Rectal smooth muscle tissue (tissue), 1 donor: ENCODE data around the gene SIK3.

Source experiments
- H3K27ac ChIP-seq: one replicate; pipeline ENCODE4 v1.7.0; 2013; ENCODE audit warnings: low read depth, low read length, inconsistent platforms
- H3K27me3 ChIP-seq: one replicate; pipeline ENCODE4 v1.7.0; 2013; ENCODE audit warnings: low read length; ENCODE audit not compliant: control insufficient read depth, insufficient read depth
- H3K36me3 ChIP-seq: one replicate; pipeline ENCODE4 v1.7.0; 2013; ENCODE audit warnings: low read length; ENCODE audit not compliant: control insufficient read depth, insufficient read depth
- H3K4me1 ChIP-seq: one replicate; pipeline ENCODE4 v1.7.0; 2013; ENCODE audit warnings: low read length; ENCODE audit not compliant: control insufficient read depth, insufficient read depth
- H3K4me3 ChIP-seq: one replicate; pipeline ENCODE4 v1.7.0; 2013; ENCODE audit warnings: low read length
- H3K9ac ChIP-seq: one replicate; pipeline ENCODE4 v1.7.0; 2013; ENCODE audit warnings: low read length

Gene SIK3

GRCh38 chr11:117097389-117098268, 599 bp downstream of the SIK3 start:
- H3K4me1 ChIP-seq = peaks cover 27% of the 10 kb centered on the region
- no peaks in the 10 kb centered on the region for H3K27me3 ChIP-seq
- H3K36me3 ChIP-seq = no peaks in the 10 kb centered on the region
- peak overlapping the region; percentile 86 for H3K4me3 ChIP-seq
- peak overlapping the region; percentile 98 for H3K27ac ChIP-seq
- H3K9ac ChIP-seq = peak overlapping the region; percentile 76

DNA sequence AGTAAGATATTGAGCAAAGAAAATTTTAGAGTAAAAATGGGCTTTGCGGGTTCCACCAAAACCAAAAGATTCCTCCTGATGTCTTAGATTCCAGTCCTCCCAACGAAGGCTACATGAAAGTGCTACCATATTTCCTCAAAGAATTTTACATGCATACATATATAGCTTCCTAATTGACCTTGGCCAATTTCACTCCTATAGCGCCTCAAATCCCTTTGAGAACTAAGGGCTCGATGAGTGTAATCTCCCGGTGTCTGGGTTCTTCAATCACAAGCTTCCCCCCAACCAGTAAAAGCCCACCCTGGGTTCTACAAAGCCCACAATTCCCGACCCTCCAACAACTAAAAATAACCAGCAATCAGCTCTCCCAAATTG, 1.2 kb downstream of the SIK3 start:
- Histone ChIP-seq H3K27ac (peak overlapping the region; percentile 98), H3K9ac (no peak overlapping the region)

GRCh38 chr11:117096201-117096991, 1.8 kb downstream of the SIK3 start:
- Histone ChIP-seq H3K27ac (peak overlapping the region; percentile 98), H3K4me3 (peak overlapping the region; percentile 86), H3K4me1 (peaks cover 27% of the 10 kb centered on the region)

More for the DNA sequence above, 1.2 kb downstream of the SIK3 start:
- Histone ChIP-seq H3K36me3 (no peaks in the 10 kb centered on the region), H3K27me3 (no peaks in the 10 kb centered on the region), H3K4me3 (peak overlapping the region; percentile 86), H3K4me1 (peaks cover 27% of the 10 kb centered on the region)

GRCh38 chr11:117095284-117096161, 2.7 kb downstream of the SIK3 start:
- Histone ChIP-seq H3K36me3 (no peaks in the 10 kb centered on the region), H3K27ac (peak overlapping the region; percentile 98), H3K9ac (no peak overlapping the region), H3K4me1 (peaks cover 29% of the 10 kb centered on the region), H3K27me3 (no peaks in the 10 kb centered on the region), H3K4me3 (peak overlapping the region; percentile 86)

More at GRCh38 chr11:117096201-117096991, 1.8 kb downstream of the SIK3 start:
- Histone ChIP-seq H3K27me3 (no peaks in the 10 kb centered on the region), H3K9ac (peak overlapping the region; percentile 5), H3K36me3 (no peaks in the 10 kb centered on the region)

DNA sequence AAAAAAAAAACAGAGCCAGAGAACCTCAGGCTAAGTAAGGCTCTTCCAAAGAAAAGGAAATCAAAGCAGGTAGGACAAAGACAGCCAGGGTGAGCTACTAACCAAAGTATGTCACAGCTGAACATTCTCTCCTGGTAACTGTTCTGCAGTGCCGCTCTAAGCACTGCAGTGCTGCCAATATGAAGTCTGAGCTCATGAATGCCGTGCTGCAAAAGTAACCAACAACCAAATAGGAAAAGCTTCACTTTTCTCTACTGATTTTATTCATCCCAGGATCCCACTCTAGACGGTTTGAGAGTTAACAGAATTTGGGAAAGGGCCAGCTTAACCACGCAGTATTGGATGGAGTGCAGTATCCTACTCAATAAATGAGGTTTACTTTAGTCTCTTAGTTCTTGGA, 3.5 kb downstream of the SIK3 start:
- no peak overlapping the region for H3K9ac ChIP-seq
- no peaks in the 10 kb centered on the region for H3K36me3 ChIP-seq
- H3K4me1 ChIP-seq = peaks cover 31% of the 10 kb centered on the region
- no peaks in the 10 kb centered on the region for H3K27me3 ChIP-seq
- H3K4me3 ChIP-seq = no peak overlapping the region
- H3K27ac ChIP-seq = peak overlapping the region; percentile 98

GRCh38 chr11:117092951-117093590, 5.2 kb downstream of the SIK3 start:
- peak overlapping the region; percentile 38 for H3K27ac ChIP-seq
- H3K4me1 ChIP-seq = peaks cover 24% of the 10 kb centered on the region
- no peak overlapping the region for H3K9ac ChIP-seq
- no peaks in the 10 kb centered on the region for H3K36me3 ChIP-seq
- no peak overlapping the region for H3K4me3 ChIP-seq
- no peaks in the 10 kb centered on the region for H3K27me3 ChIP-seq

DNA sequence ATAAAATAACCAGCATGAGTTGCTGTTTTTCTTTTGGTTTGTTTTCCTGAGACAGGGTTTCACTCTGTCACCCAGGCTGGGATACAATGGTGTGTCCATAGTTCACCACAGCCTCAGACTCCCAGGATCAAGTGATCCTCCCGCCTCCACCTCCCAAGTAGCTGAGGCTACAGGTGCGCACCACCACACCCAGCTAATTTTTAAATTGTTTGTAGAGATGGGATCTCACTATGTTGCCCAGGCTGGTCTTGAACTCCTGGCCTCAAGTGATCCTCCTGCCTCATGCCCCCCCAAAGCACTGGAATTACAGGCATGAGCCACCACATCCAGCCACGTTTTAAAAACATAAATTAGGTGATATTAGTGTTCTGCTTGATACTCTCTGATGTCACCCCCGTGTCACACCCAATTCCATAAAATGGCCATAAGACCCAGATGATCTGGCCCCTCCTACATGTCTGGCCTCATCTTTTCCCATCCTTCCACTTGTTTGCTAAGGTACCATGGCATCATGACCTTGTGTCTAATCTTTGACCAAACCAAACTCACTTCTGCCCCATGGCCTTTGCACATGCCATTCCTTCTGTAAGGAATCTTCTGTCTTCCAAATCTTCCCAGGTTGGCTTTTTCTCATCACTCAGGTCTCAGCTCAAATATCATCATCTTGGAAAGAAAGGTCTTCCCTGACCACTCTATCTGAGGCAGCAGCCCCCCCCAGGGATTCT, 6.3 kb downstream of the SIK3 start:
- Histone ChIP-seq H3K4me3 (no peak overlapping the region), H3K27ac (peak overlapping the region; percentile 38), H3K4me1 (peaks cover 24% of the 10 kb centered on the region), H3K9ac (no peak overlapping the region), H3K36me3 (no peaks in the 10 kb centered on the region), H3K27me3 (no peaks in the 10 kb centered on the region)

- Histone ChIP-seq H3K27me3 (no peaks in the 10 kb centered on the region), H3K27ac (no peak overlapping the region), H3K36me3 (no peaks in the 10 kb centered on the region), H3K9ac (no peak overlapping the region), H3K4me3 (no peak overlapping the region), H3K4me1 (peaks cover 10% of the 10 kb centered on the region)
Measured at GRCh38 chr11:117090111-117090706, 8.0 kb downstream of the SIK3 start.

DNA sequence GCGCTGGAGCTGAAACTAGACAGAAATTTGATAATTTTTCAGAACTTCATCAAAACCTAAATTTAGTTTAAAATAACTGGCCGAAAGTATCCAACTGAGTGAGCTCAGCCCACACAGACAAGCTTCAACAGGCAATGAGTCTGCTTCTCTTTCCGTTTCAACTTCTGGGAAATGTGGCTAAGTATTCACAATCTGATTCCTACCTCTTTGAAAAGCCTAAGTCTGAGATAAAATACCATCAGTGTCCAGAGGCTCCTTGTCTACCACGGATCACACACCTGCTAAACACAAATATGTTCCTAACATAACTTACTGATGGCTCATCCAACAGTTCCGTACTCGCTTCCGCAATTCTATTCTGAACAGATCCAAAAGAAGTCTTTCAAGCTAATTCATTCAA, 8.5 kb downstream of the SIK3 start:
- Histone ChIP-seq H3K9ac (no peak overlapping the region), H3K27ac (no peak overlapping the region), H3K27me3 (no peaks in the 10 kb centered on the region), H3K4me3 (no peak overlapping the region), H3K4me1 (peaks cover 9% of the 10 kb centered on the region), H3K36me3 (no peaks in the 10 kb centered on the region)

GRCh38 chr11:117087446-117087845, 10.8 kb downstream of the SIK3 start:
- no peak overlapping the region for H3K4me3 ChIP-seq
- no peak overlapping the region for H3K9ac ChIP-seq
- H3K27ac ChIP-seq = no peak overlapping the region
- H3K4me1 ChIP-seq = peaks cover 10% of the 10 kb centered on the region
- no peaks in the 10 kb centered on the region for H3K27me3 ChIP-seq
- H3K36me3 ChIP-seq = no peaks in the 10 kb centered on the region

GRCh38 chr11:117084992-117085391, 13.2 kb downstream of the SIK3 start:
- Histone ChIP-seq H3K27ac (no peak overlapping the region), H3K27me3 (no peaks in the 10 kb centered on the region), H3K36me3 (no peaks in the 10 kb centered on the region), H3K4me3 (no peak overlapping the region), H3K9ac (no peak overlapping the region), H3K4me1 (peaks cover 7% of the 10 kb centered on the region)
